ENCODE data around the gene SPOCK2.

The SPOCK2 gene

DNA sequence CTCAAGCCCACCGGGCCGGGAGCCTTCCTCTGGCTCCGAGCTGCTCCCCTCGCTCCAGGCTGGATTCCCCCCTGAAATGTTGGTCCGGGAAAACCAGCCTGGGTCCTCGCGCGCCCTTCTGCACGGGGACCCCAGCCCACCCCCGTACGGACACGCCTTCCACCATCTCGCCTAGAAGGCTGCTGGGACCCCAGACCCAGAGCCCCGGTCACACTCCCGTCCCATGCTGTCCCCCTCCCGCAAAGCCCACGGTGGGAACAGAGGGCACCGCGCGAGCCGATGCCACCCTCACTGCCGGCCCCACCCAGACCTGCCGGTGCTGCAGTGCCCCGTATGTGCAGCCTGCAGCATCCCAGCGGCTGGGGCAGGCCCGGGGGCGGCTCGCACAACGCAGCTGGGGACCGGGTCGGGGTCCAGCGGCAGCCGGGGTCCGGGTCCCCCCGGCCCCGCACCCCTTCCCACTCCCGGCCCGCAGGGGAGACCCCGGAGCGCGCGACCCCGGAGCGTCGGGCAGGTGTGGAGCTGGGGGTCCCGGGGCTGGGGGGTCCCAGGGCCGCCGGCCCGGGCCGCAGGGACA, 871 bp downstream of the SPOCK2 start:
- DNase-seq (ENCODE audit: low read depth) = no peak

GRCh38 chr10:72086466-72087391, 1.6 kb downstream of the SPOCK2 start:
- no peak for DNase-seq (ENCODE audit: low read depth)

- no peak for DNase-seq (ENCODE audit: low read depth)
Observed at GRCh38 chr10:72085864-72086465, 2.4 kb downstream of the SPOCK2 start.

DNA sequence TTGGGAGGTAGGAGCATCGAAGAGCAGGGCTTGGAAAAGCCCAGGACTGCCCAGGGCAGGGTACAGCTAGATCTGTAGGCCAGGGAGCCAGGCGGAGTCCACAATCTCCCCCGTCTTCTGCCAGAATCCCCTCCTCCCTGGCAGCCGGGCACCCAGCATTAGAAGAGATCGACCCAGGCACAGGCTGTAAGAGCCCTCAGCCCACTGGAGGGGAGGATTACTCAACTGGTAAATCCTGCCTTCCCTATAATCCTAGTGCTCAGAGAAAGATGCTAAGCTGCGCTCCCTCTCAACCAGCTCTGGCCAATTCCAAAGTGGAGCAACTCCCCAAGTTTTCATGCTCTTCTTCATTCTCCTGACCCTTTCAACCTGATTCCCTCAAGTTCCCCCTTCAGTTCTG, 3.2 kb downstream of the SPOCK2 start:
- no peak for DNase-seq (ENCODE audit: low read depth)

GRCh38 chr10:72083790-72084459, 4.4 kb downstream of the SPOCK2 start:
- no peak for DNase-seq (ENCODE audit: low read depth)

DNA sequence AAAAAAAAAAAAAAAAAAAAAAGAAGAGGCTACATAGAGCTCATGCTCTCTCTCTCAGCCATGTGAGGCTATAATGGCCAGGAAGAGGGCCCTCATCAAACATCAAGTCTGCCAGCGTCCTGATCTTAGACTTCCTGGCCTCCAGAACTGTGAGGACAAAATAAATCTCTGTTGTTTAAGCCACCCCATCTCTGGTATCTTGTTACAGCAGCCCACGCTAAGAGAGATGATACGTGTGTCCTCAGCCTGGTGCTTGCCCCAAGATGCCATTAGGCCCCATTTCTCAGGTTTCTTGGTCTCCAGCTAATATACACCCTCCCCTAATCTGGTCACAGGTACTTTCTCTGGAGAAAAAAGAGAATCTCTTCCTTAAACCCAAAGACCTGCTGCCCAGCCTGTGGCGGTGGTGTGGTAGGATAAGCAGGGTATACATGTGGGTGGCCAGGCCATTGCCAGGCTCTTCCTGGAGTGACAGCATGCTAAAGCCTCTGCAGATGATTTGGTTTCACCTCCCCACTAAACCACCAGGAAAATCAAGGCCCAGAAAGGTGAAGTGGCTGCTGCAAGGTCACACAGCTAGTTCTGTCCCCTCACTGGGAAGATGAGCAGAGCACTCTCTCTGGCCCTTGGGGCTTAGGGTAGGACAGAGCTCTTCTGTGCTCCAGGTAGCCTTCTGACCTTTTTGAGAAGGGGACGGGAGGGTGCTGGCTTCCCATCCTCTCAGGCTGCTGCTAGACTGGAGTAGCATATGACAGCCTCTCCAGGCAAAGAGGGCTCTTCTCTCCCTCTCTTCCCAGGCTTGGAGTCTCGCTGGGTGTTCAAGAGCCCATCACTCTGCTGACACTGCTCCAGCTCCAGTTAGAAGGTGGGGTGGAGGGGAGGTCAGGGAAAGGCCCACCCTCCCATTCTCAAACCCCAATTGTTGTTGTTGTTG, 5.2 kb downstream of the SPOCK2 start:
- no peak for DNase-seq (ENCODE audit: low read depth)

- DNase-seq (ENCODE audit: low read depth) = no peak
Observed at GRCh38 chr10:72081772-72082590, 6.4 kb downstream of the SPOCK2 start.

- no peak for DNase-seq (ENCODE audit: low read depth)
Observed at GRCh38 chr10:72081210-72081609, 7.1 kb downstream of the SPOCK2 start.

DNA sequence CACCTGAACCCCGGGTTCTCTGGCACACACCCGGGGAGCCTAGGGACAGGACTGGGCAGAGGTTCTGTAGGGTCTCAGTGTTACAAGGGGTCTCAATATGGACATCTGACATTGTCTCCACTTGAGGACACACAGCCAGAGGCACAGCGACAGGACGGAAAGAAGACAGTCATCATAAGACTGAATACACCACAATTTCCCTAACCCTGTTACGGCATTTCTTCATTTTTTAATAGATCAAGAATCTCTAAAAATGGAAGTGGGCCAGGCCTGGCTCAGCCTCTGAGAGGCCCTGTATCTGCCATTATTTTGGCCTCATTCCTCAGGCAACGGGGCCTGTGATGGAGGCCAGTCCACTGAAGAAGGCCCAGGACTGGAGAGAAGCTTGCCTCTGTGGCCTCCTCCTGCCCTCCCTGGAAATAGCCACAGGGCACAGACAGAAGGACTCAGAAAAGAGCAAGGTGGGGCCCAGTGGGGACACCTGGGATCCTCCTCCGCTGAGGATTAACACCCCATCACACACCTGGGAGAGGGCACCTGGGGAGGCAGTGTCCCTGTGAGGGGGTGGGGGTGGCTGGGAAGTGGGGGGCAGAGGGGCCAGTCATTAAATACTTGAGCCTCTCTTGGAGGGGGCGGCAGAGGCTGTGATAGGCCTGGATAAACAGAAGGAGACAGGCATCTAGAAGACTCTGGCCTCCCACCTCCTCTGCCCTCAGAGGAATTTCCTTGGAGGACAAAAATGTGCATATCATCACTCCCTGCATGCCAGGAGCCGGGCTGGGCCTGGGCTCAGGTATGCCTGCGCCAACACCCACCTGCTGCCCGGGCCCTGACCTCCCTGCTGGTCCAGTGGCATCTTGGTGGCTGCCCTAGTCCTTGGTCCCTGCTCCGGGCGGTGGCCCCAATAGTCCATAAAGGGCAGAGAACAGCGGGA, 8.0 kb downstream of the SPOCK2 start:
- DNase-seq (ENCODE audit: low read depth) = no peak

DNA sequence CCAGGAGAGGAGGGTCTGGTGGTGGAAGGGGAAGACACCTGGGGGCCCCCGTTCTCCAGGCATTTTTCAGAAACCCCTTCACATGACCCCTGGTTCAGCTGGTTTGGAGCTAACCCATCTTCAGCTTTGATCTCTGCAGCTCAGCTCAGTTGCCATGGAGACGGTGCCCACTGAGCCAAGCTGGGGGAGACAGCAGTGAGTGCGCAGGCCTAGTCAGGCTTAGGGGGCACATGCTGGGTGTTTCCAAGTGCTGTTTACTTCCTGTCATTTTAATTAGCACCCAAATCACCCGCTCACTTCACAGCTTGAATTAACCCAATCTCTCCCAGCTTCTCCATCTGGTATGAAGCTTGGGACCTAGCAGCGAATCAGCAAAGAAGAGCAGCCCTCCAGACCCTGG, 9.0 kb downstream of the SPOCK2 start:
- DNase-seq (ENCODE audit: low read depth) = no peak

DNA sequence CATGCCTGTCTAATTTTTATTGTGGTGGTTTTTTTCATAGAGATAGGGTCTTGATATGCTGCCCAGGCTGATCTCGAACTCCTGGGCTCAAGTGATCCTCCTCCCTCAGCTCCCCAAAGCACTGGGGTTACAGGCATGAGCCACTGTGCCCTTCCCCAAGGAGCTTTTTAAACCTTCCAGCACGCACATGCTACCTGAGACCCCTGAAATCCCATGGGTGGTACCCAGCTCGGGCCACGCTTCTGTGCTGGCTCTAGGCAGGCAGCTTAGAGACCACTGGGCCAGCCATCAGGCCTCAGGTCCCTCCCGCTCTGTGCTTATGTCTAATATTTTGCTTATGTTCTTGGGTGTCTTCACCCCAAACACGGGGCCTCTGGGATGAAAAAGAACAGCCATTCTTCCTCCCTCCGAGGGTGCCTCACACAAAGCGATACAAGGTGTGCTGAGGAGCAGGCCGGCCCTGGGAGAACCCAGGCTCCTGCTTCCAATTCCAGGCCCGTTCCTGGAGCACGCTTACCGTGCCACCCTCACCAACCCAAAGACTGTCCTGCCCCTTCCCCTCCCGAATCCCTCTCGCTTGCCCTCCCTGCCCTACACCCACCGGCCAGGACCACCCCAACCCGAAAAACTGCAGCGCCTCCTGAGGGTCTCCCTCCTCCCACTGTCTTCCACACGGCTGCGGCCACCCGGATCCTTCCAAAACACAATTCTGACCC, 10.9 kb downstream of the SPOCK2 start:
- DNase-seq (ENCODE audit: low read depth) = no peak

GRCh38 chr10:72076756-72077155, 11.6 kb downstream of the SPOCK2 start:
- no peak for DNase-seq (ENCODE audit: low read depth)

DNA sequence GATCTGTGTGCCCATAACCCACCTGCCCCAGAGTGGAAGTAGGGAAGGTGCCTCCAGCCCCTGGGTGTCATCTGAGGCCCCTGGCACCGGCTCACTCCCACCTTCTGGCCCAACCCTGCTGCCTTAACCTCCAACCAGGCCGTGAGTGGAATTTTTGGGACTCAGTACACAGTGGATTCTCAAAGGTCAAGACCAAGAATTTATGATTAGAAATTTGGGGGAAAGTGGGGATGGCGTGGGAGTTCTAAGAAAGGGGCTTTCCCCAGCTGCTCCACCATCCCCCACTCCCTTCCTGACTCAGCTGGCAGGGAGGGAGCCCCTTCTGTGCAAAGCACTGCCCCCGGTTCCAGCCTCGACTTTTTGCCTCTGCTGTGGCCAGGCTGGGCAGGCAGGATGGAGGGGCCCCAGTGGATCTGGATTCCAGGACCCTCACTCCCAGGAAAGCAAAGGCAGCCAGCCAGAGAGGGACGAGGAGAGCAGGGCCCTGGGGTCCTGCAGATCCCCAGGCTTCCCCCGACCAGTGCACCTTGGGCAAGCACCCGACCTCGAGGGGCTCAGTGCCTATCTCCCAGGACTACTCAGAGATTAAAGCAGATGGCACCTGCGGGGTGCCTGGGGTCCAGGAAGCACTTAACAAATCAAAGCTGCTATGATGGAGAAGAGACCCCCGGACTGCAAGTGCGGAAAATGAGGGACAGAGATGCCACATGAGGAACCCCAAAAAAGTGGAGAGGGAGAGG, 12.8 kb downstream of the SPOCK2 start:
- no peak for DNase-seq (ENCODE audit: low read depth)

DNA sequence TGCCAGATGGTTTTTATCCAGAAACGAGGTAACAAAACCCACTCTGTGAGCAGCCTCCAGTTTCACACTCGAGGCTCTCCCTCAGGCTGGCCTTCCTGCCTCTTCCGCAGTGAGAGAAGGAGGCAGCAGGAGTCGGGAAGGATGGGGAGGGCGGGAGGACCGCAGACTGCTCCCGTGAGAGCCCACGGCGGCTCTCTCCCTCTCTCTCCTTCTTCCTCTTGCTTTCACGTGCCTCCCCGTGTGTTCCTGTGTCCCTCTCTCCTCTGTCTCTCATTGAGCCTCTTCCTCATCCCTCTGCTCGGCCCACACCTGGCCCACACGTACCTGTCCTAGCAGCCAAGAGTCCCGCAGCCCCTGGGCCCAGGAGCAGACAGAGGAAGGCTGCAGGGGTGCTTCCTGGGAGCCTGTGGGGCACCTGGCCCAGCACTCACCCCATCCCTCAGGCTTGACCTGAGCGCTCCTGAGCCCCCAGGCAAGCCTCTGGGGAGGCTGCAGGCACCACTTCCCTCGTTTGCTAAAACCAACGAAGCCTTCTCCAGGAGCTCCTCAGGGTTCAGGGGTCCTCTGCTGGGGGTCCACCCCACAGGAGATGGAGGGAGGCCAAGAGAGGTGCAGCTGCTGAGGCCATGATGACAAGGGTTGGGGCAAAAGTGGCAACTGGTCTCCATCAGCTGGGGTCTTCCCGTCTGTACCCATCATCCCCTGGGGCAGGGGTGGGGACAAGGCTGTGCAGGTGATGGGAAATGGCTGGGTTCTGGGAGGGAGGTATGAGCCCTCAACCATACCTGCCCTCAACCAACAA, 13.6 kb downstream of the SPOCK2 start:
- no peak for DNase-seq (ENCODE audit: low read depth)

- DNase-seq (ENCODE audit: low read depth) = no peak
Observed at GRCh38 chr10:72073708-72074573, 14.4 kb downstream of the SPOCK2 start.

DNA sequence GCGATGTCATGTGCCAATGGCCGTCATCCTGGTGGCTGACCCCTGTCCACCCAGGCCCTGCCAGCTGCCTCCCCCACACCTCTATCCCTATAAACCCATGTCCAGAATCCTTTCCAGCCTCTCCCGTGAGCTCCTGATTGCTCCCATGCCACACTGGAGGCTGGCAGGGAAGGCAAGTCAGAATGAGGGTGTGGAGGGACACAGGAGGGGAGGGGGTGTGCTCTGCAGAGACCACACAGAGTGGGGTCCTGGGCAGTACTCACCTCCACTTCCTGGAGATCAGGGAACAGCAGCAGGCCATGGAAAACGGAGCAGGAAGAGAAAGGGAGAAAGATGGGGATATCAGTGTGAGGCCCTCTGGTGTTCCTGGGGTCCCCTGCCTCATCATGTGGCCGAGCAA, 15.7 kb downstream of the SPOCK2 start:
- DNase-seq (ENCODE audit: low read depth) = no peak
